ENCODE measurements around the gene VPS13C.

The VPS13C gene

DNA sequence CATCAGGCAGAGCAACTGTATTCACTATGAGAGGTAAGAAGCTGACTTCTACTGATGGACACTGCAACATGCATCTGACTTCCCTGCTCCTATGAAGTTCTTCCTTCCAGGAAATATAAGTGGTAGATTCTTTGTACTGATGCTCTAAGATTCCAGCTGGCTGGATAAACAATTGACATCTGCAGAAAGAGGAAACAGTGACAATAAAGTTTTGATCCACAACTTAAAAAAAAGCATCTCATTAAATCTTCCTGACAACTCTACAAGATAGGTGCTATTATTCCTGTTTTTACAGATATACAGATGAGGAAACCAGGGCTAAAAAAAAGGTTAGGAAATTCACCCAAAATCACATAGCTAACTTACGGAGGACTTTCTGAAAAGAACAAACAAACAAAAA is 142.8 kb downstream of the VPS13C start:
- TF ChIP-seq, protein P1, sequence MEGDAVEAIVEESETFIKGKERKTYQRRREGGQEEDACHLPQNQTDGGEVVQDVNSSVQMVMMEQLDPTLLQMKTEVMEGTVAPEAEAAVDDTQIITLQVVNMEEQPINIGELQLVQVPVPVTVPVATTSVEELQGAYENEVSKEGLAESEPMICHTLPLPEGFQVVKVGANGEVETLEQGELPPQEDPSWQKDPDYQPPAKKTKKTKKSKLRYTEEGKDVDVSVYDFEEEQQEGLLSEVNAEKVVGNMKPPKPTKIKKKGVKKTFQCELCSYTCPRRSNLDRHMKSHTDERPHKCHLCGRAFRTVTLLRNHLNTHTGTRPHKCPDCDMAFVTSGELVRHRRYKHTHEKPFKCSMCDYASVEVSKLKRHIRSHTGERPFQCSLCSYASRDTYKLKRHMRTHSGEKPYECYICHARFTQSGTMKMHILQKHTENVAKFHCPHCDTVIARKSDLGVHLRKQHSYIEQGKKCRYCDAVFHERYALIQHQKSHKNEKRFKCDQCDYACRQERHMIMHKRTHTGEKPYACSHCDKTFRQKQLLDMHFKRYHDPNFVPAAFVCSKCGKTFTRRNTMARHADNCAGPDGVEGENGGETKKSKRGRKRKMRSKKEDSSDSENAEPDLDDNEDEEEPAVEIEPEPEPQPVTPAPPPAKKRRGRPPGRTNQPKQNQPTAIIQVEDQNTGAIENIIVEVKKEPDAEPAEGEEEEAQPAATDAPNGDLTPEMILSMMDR (IDR thresholded peaks at IDR 0.05; ENCODE audit: low read depth, low read length) = no peak
- no peaks in the 10 kb centered on the region for H3K27me3 ChIP-seq (ENCODE audit: insufficient read depth, low read depth, severe bottlenecking)
- H3K36me3 ChIP-seq = peaks cover 20% of the 10 kb centered on the region
- H3K9me3 ChIP-seq (ENCODE audit: severe bottlenecking) = no peaks in the 10 kb centered on the region
- no peak for DNase-seq
- H3K27ac ChIP-seq = no peak overlapping the region
- no peak overlapping the region for H3K4me3 ChIP-seq (ENCODE audit: low read depth, low read length)

DNA sequence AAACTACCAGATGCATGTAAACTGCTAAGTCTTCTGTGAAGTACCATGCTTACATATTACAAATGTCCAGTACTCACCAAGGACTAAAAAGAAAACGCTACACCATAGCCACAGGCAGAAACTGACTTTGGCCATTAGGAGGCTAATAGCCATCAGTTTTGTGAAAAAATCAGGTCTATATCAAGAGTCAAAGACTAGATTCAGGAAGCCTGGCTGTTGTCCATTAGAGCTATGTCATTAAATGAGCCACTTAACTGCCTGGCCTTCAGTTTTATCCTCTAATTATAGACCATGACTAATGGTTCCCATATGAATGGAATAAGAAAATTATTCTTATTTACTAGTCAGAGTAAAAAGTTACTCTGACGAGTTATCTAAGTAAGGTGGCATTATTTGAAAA is 144.1 kb downstream of the VPS13C start:
- Histone ChIP-seq H3K27ac (no peak overlapping the region), H3K4me3 (ENCODE audit: low read depth, low read length) (no peak overlapping the region), H3K27me3 (ENCODE audit: insufficient read depth, low read depth, severe bottlenecking) (no peaks in the 10 kb centered on the region), H3K36me3 (peaks cover 17% of the 10 kb centered on the region), H3K9me3 (ENCODE audit: severe bottlenecking) (no peaks in the 10 kb centered on the region)
- TF ChIP-seq, protein P1 (IDR thresholded peaks at IDR 0.05; ENCODE audit: low read depth, low read length) = no peak
- DNase-seq = no peak

DNA sequence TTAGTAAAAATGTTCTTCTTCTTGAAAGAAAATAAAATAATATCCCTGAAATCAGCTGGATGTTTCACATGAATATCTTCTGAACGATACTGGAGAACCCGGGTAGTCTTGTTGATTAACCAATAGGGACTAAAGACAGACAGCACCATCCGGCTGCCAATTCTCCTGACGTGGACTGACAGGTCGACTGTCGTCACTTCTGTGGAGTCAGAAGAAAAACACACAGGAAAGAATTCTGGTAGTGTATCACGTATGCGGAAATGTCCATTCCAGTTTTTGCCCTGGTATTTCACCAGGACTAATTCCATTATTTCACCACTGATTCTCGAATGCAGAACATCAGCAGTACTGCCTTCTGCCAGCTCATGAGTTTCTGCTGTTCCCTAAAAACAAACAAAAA is 144.6 kb downstream of the VPS13C start:
- Histone ChIP-seq H3K27ac (no peak overlapping the region), H3K9me3 (ENCODE audit: severe bottlenecking) (no peaks in the 10 kb centered on the region), H3K36me3 (peaks cover 17% of the 10 kb centered on the region), H3K27me3 (ENCODE audit: insufficient read depth, low read depth, severe bottlenecking) (no peaks in the 10 kb centered on the region), H3K4me3 (ENCODE audit: low read depth, low read length) (no peak overlapping the region)
- DNase-seq = no peak
- TF ChIP-seq, protein P1 (IDR thresholded peaks at IDR 0.05; ENCODE audit: low read depth, low read length) = no peak

DNA sequence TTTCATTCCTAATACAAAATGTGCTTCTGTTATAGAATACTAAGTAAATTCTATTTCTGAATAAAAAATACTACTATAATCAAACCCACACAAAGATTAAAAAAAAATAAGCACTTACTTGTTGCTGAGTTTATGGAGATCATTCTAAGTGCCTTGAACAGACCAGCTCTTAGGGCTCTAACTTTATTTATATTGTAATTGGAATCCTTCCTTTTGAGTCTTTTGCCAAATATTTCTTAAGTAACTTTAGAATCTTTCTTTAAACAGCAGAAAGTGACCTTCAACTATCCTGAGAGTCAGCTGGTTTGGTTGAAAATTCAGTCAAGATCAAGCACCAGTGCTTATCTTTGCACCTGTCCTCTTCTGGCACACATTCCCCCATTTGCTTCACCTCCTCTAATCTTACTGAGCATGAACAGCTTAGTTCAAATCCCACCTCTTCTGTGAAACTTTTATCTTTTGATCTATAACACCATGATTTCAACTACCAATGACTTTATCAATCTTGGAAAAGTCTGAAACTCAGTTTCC is 149.3 kb downstream of the VPS13C start:
- peaks cover 10% of the 10 kb centered on the region for H3K36me3 ChIP-seq
- TF ChIP-seq, protein P1 (IDR thresholded peaks at IDR 0.05; ENCODE audit: low read depth, low read length) = no peak
- no peaks in the 10 kb centered on the region for H3K27me3 ChIP-seq (ENCODE audit: insufficient read depth, low read depth, severe bottlenecking)
- no peak overlapping the region for H3K27ac ChIP-seq
- H3K9me3 ChIP-seq (ENCODE audit: severe bottlenecking) = no peaks in the 10 kb centered on the region
- no peak overlapping the region for H3K4me3 ChIP-seq (ENCODE audit: low read depth, low read length)
- no peak for DNase-seq

DNA sequence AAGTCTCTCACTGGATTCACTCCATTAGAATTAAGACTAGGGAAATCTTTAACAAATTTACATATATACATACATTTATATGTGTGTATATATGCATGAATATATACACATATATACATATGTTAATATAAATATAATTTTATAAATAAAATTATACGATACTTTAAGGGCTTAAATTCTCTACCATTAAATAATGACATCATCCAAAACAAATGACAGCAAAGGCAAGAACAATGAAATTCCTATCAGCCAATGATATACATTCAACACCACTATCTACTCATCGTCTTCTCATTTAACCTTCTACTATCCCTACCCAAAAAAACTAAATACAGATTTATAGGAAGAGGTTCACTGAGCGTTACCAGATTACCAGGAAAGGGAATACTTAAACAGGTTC is 152.0 kb downstream of the VPS13C start:
- H3K27me3 ChIP-seq (ENCODE audit: insufficient read depth, low read depth, severe bottlenecking) = no peaks in the 10 kb centered on the region

DNA sequence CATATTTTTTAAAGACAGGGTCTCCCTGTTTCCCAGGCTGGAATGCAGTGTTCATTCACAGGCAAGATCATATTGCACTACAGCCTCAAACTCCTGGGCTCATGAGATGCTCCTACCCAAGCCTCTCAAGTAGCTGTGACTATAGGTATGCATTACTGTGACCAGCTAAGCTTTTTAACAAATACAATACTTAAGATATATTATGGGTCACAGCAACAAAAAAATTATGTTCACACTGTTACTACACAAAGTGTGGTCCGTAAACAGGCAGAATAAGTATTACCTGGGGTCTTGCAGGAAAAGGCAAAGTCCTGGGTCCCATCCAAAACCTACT is 152.5 kb downstream of the VPS13C start:
- H3K36me3 ChIP-seq = peaks cover 3% of the 10 kb centered on the region; the same call in 1 of the 2 replicates
- TF ChIP-seq, protein P1 (IDR thresholded peaks at IDR 0.05; ENCODE audit: low read depth, low read length) = no peak

More for the DNA sequence above, 152.0 kb downstream of the VPS13C start:
- H3K36me3 ChIP-seq = peaks cover 3% of the 10 kb centered on the region; the same call in 1 of the 2 replicates
- no peaks in the 10 kb centered on the region for H3K9me3 ChIP-seq (ENCODE audit: severe bottlenecking)
- TF ChIP-seq, protein P1 (IDR thresholded peaks at IDR 0.05; ENCODE audit: low read depth, low read length) = no peak
- H3K4me3 ChIP-seq (ENCODE audit: low read depth, low read length) = no peak overlapping the region
- no peak overlapping the region for H3K27ac ChIP-seq
- no peak for DNase-seq

More for the DNA sequence above, 152.5 kb downstream of the VPS13C start:
- H3K9me3 ChIP-seq (ENCODE audit: severe bottlenecking) = no peaks in the 10 kb centered on the region
- no peak for DNase-seq
- H3K27ac ChIP-seq = no peak overlapping the region
- H3K4me3 ChIP-seq (ENCODE audit: low read depth, low read length) = no peak overlapping the region
- no peaks in the 10 kb centered on the region for H3K27me3 ChIP-seq (ENCODE audit: insufficient read depth, low read depth, severe bottlenecking)

Measured in WERI-Rb-1 (cell line).